Measurements from ENCODE around the gene CSNK2B. TPM values are rescaled to one million over a fixed set of nuclear protein-coding genes. Genes with fewer than 3 reads are reported as not detected.

The CSNK2B gene
- polyA plus RNA-seq, 1 donor (not counting 4 experiments of a cell fraction or from before 2014, with no cell fraction given), result 43.7 TPM

- Histone ChIP-seq H4K20me1 (ENCODE audit: control insufficient read depth, extremely low read depth, insufficient read depth, low read length) (peaks cover 21% of the 10 kb centered on the region), H3K9ac (ENCODE audit: control insufficient read depth, extremely low read depth, insufficient read depth, low read length) (peak overlapping the region; percentile 96), H3K27me3 (ENCODE audit: control insufficient read depth, extremely low read depth, insufficient read depth, low read length) (no peaks in the 10 kb centered on the region), H3K27ac (ENCODE audit: control insufficient read depth, insufficient read depth, low read length) (peak overlapping the region; percentile 97), H3K9me3 (ENCODE audit: control insufficient read depth, low read depth, low read length) (no peaks in the 10 kb centered on the region), H2AFZ (ENCODE audit: control insufficient read depth, low read length) (peak overlapping the region; percentile 98), H3K4me2 (ENCODE audit: control insufficient read depth, extremely low read depth, insufficient read depth, low read depth, low read length) (peak overlapping the region; percentile 77), H3K4me3 (ENCODE audit: control insufficient read depth in 2 of 3, extremely low read depth in 1 of 3, insufficient read depth in 2 of 3, low read depth in 1 of 3, low read length in 3 of 3) (peak overlapping the region; percentile 82 to 99 (median 90)), H3K9me1 (ENCODE audit: control insufficient read depth, extremely low read depth, insufficient read depth, low read length) (peaks cover 2% of the 10 kb centered on the region), H3K79me2 (ENCODE audit: control insufficient read depth, insufficient read depth, low read length) (peaks cover 42% of the 10 kb centered on the region), H3K36me3 (ENCODE audit: control insufficient read depth in 2 of 2, extremely low read depth in 1 of 2, insufficient read depth in 2 of 2, low read length in 2 of 2) (peaks cover 14 to 26% of the 10 kb centered on the region in 2 experiments), H3K4me1 (ENCODE audit: control insufficient read depth, extremely low read depth, insufficient read depth, low read length) (peaks cover 14% of the 10 kb centered on the region)
- TF ChIP-seq CTCF (optimal IDR thresholded peaks at IDR 0.05 in 1 of 3, IDR thresholded peaks at IDR 0.05 in 1 of 3, conservative IDR thresholded peaks at IDR 0.05 in 1 of 3; ENCODE audit: extremely low read depth in 1 of 3, insufficient read depth in 2 of 3, low read length in 3 of 3) (no peak), EZH2 (IDR thresholded peaks at IDR 0.05; ENCODE audit: low read length) (no peak)
- dilution Hi-C loops (cut with MboI; ENCODE audit: extremely low pct_ligation_motif_present, low sequenced_read_pairs), result no loop called here
- FAIRE-seq (peak; percentile 26), DNase-seq (ENCODE audit: low read depth, low spot score) (peak; percentile 95)
These were observed 45.9 kb upstream of the CSNK2B start for GRCh38 chr6:31619805-31620585.

GRCh38 chr6:31620586-31621319 is 45.1 kb upstream of the CSNK2B start, which contains the start of gene PRRC2A:
Gene PRRC2A, plus strand, starts transcription at chr6:31620715. Its CDS starts 2,075 bp downstream, at chr6:31622790.
- peak within 1 kb of the TSS; percentile 99 for H3K4me2 ChIP-seq (ENCODE audit: control insufficient read depth, extremely low read depth, insufficient read depth, low read depth, low read length)
- no peak for FAIRE-seq
- peaks cover 14% of the 10 kb centered on the region for H3K4me1 ChIP-seq (ENCODE audit: control insufficient read depth, extremely low read depth, insufficient read depth, low read length)
- H3K36me3 ChIP-seq (ENCODE audit: control insufficient read depth in 2 of 2, extremely low read depth in 1 of 2, insufficient read depth in 2 of 2, low read length in 2 of 2), result peaks cover 21 to 33% of the 10 kb centered on the region in 2 experiments
- H3K27ac ChIP-seq (ENCODE audit: control insufficient read depth, insufficient read depth, low read length), result peak within 1 kb of the TSS; percentile 97
- peak within 1 kb of the TSS; percentile 96 for H3K9ac ChIP-seq (ENCODE audit: control insufficient read depth, extremely low read depth, insufficient read depth, low read length)
- DNase-seq (ENCODE audit: low read depth, low spot score), result no peak
- no peaks in the 10 kb centered on the region for H3K27me3 ChIP-seq (ENCODE audit: control insufficient read depth, extremely low read depth, insufficient read depth, low read length)
- TF ChIP-seq CTCF (optimal IDR thresholded peaks at IDR 0.05 in 1 of 3, IDR thresholded peaks at IDR 0.05 in 1 of 3, conservative IDR thresholded peaks at IDR 0.05 in 1 of 3; ENCODE audit: extremely low read depth in 1 of 3, insufficient read depth in 2 of 3, low read length in 3 of 3), result no peak
- no peak for TF ChIP-seq EZH2 (IDR thresholded peaks at IDR 0.05; ENCODE audit: low read length)
- peaks cover 2% of the 10 kb centered on the region for H3K9me1 ChIP-seq (ENCODE audit: control insufficient read depth, extremely low read depth, insufficient read depth, low read length)
- dilution Hi-C loops (cut with MboI; ENCODE audit: extremely low pct_ligation_motif_present, low sequenced_read_pairs), result no loop called here
- peak within 1 kb of the TSS; percentile 88 to 99 (median 90) for H3K4me3 ChIP-seq (ENCODE audit: control insufficient read depth in 2 of 3, extremely low read depth in 1 of 3, insufficient read depth in 2 of 3, low read depth in 1 of 3, low read length in 3 of 3)
- H3K79me2 ChIP-seq (ENCODE audit: control insufficient read depth, insufficient read depth, low read length), result peaks cover 50% of the 10 kb centered on the region
- no peaks in the 10 kb centered on the region for H3K9me3 ChIP-seq (ENCODE audit: control insufficient read depth, low read depth, low read length)
- H2AFZ ChIP-seq (ENCODE audit: control insufficient read depth, low read length), result peak within 1 kb of the TSS; percentile 98
- H4K20me1 ChIP-seq (ENCODE audit: control insufficient read depth, extremely low read depth, insufficient read depth, low read length), result peaks cover 25% of the 10 kb centered on the region

Measured in keratinocyte (primary cell).